A549 (cell line): ENCODE data around the gene SLC25A15. TPM values are rescaled to one million over a fixed set of nuclear protein-coding genes. Genes with fewer than 3 reads are reported as not detected.

Experiments
- ATAC-seq, 2 experiments: fragments of 200-7000 bp in 1 of 2; fragments of >200 bp in 1 of 2; cut with Nextera tagmentation in 1 of 2; cut with Tn5 transposase in 1 of 2; 3 replicates each; pipeline versions ENCODE4 v1.8.0 to v1.9.1; 2018 to 2020; ENCODE audit warnings: mild to moderate bottlenecking in 1 of 2, moderate library complexity in 1 of 2
- CTCF ChIA-PET: fragments of 300-600 bp; sonication (Branson Sonifier 250); formaldehyde crosslinking; extraction: SDS; loops from one replicate; lab custom pipeline; 2021; ENCODE audit warnings: antibody characterized with exemption, inconsistent platforms; lab: Yijun Ruan, JAX
- POLR2A ChIA-PET: fragments of 350-600 bp; formaldehyde crosslinking; extraction: SDS; loops from one replicate; lab custom pipeline; 2021; ENCODE audit warnings: antibody characterized with exemption, inconsistent platforms; lab: Yijun Ruan, JAX
- DNase-seq, 2 experiments: peaks; one replicate each; pipeline versions ENCODE4 v3.0.0 to v3.0.0-alpha.2; 2011 to 2016; ENCODE audit warnings: low read depth in 1 of 2, low spot score in 1 of 2
- FAIRE-seq: peaks from 2 replicates; lab custom pipeline; 2011; peaks lifted over from hg19 to GRCh38; lab: Jason Lieb, UNC
- H3K27ac ChIP-seq, 2 experiments: fragments of >200 bp; sonication (Bioruptor Twin); formaldehyde crosslinking; 3 replicates each; pipeline ENCODE4 v1.5.1; 2016 to 2017
- H3K4me1 ChIP-seq: fragments of >200 bp; sonication (Bioruptor Twin); formaldehyde crosslinking; 3 replicates; pipeline ENCODE4 v1.6.1; 2016
- H3K4me2 ChIP-seq: fragments of >200 bp; sonication (Bioruptor Twin); formaldehyde crosslinking; 3 replicates; pipeline ENCODE4 v1.6.1; 2016
- H3K4me3 ChIP-seq: fragments of >200 bp; sonication (Bioruptor Twin); formaldehyde crosslinking; 3 replicates; pipeline ENCODE4 v1.5.1; 2016
- H3K9me3 ChIP-seq: fragments of >200 bp; sonication (Bioruptor Twin); formaldehyde crosslinking; 3 replicates; pipeline ENCODE4 v1.6.1; 2016
- ATOH8 ChIP-seq: fragments of 250-450 bp; sonication (Bioruptor Pico); IDR thresholded peaks from 2 replicates; pipeline ENCODE4 v1.5.0; 2020; ENCODE audit warnings: low read depth, mild to moderate bottlenecking, moderate library complexity
- BHLHE40 ChIP-seq: IDR thresholded peaks from 2 replicates; pipeline ENCODE4 v1.6.1; 2012; ENCODE audit warnings: low read depth, low read length, inconsistent platforms
- CBX2 ChIP-seq: fragments of 200-600 bp; sonication (generic); IDR thresholded peaks from 2 replicates; pipeline ENCODE4 v1.6.1; 2016; ENCODE audit warnings: low read depth, mild to moderate bottlenecking, borderline replicate concordance
- CTCF ChIP-seq: fragments of >200 bp; sonication (Bioruptor Twin); formaldehyde crosslinking; IDR thresholded peaks from 3 replicates; pipeline ENCODE4 v1.5.1; 2016
- E2F6 ChIP-seq: IDR thresholded peaks from 2 replicates; pipeline ENCODE4 v1.6.1; 2012; ENCODE audit warnings: low read depth, borderline replicate concordance
- EHF ChIP-seq: fragments of 250-450 bp; sonication (Bioruptor Pico); IDR thresholded peaks from 2 replicates; pipeline ENCODE4 v1.5.0; 2020; ENCODE audit warnings: mild to moderate bottlenecking
- EP300 ChIP-seq, 2 experiments: fragments of >200 bp; sonication (Bioruptor Twin); formaldehyde crosslinking; IDR thresholded peaks; 2 replicates in 1 of 2; 3 replicates in 1 of 2; pipeline ENCODE4 v1.6.1; 2016 to 2017
- HDAC2 ChIP-seq: fragments of 200-600 bp; sonication (generic); IDR thresholded peaks from 2 replicates; pipeline ENCODE4 v1.6.1; 2016
- HOXA7 ChIP-seq: fragments of 250-450 bp; sonication (Bioruptor Pico); IDR thresholded peaks from 2 replicates; pipeline ENCODE4 v1.5.0; 2020; ENCODE audit warnings: mild to moderate bottlenecking, moderate library complexity
- MYC ChIP-seq: IDR thresholded peaks from 2 replicates; pipeline ENCODE4 v1.6.1; 2012; ENCODE audit warnings: mild to moderate bottlenecking, inconsistent platforms, low read length, improper control_type of control experiment, borderline replicate concordance
- NR3C1 ChIP-seq: fragments of >200 bp; sonication (Bioruptor Twin); formaldehyde crosslinking; IDR thresholded peaks from 3 replicates; pipeline ENCODE4 v1.6.1; 2017
- POLR2A ChIP-seq: IDR thresholded peaks from 2 replicates; pipeline ENCODE4 v1.6.1; 2012; ENCODE audit warnings: mild to moderate bottlenecking, low read length
- POLR2AphosphoS2 ChIP-seq: conservative IDR thresholded peaks from 2 replicates; pipeline ENCODE4 v1.6.1; 2012; ENCODE audit warnings: low read length, improper control_type of control experiment, inconsistent platforms
- RAD21 ChIP-seq, 2 experiments: fragments of >200 bp in 1 of 2; sonication (Bioruptor Twin) in 1 of 2; formaldehyde crosslinking in 1 of 2; IDR thresholded peaks in 1 of 2; conservative IDR thresholded peaks in 1 of 2; 2 replicates in 1 of 2; 3 replicates in 1 of 2; pipeline ENCODE4 v1.6.1; 2012 to 2018; ENCODE audit warnings: inconsistent platforms in 1 of 2
- RCOR1 ChIP-seq: fragments of 150-350 bp; IDR thresholded peaks from 2 replicates; pipeline ENCODE4 v1.6.1; 2014; ENCODE audit warnings: antibody characterized with exemption, low read length, low read depth
- RFX5 ChIP-seq: fragments of 450-650 bp; IDR thresholded peaks from 2 replicates; pipeline ENCODE4 v1.7.1; 2014; ENCODE audit warnings: antibody characterized with exemption, mild to moderate bottlenecking, moderate library complexity
- RNF2 ChIP-seq: fragments of 200-600 bp; sonication (generic); IDR thresholded peaks from 2 replicates; pipeline ENCODE4 v1.6.1; 2016; ENCODE audit warnings: low read depth, mild to moderate bottlenecking, antibody characterized with exemption, moderate library complexity, borderline replicate concordance
- SREBF2 ChIP-seq: fragments of 450-650 bp; IDR thresholded peaks from 2 replicates; pipeline ENCODE4 v1.6.1; 2014; ENCODE audit warnings: mild to moderate bottlenecking, moderate library complexity
- USF2 ChIP-seq: fragments of 450-650 bp; IDR thresholded peaks from 2 replicates; pipeline ENCODE4 v1.6.1; 2014; ENCODE audit warnings: antibody characterized with exemption
- ZSCAN20 ChIP-seq: fragments of 250-450 bp; sonication (Bioruptor Pico); IDR thresholded peaks from 2 replicates; pipeline ENCODE4 v1.8.0; 2022; ENCODE audit warnings: mild to moderate bottlenecking, moderate library complexity
- WGBS: methylation state at CpG from one replicate; pipeline ENCODE4 v1.1.6; 2017; ENCODE audit errors: missing lambda C conversion rate; 5-methylcytosine and 5-hydroxymethylcytosine counted together
- polyA plus RNA-seq, 4 experiments: library from polyadenylated mRNA; depleted of rRNA in 3 of 4; stranded (reverse); fragments of >200 nt; fragmentation: RNase III in 1 of 4; extraction: RNeasy Plus Mini Kit Qiagen cat#74134 plus additional on column Dnase treatment in 1 of 4; gene quantifications; 2 replicates in 3 of 4; 3 replicates in 1 of 4; pipeline ENCODE4 v1.2.3, GENCODE V29; 2011 to 2017
- TF ChIP-seq, protein P1 (sequence below): fragments of 250-450 bp; sonication (Bioruptor Pico); IDR thresholded peaks from 2 replicates; pipeline ENCODE4 v1.5.0; 2021; ENCODE audit warnings: mild to moderate bottlenecking, moderate library complexity, borderline replicate concordance

SLC25A15 gene
- polyA plus RNA-seq, 2 of the 4 experiments (the other 2 are of a cell fraction), result 14.0 to 23.3 TPM

DNA sequence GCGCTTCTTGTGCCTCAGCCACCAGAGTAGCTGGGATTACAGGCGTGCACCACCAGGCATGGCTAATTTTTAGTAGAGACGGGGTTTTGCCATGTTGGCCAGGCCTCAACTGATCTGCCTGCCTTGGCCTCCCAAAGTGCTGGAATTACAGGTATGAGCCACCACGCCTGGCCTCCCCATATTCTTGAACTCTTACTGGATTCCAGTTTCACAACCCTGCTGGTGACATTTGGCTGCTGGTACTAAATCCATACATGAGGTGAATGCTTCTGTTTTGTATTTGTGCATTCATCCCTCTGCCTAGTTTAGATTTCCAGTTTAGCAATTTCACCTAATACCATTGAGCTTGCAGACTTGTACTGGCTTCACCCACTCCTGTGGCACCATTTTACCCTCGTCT lies 13.9 kb downstream of the SLC25A15 start:
- ChIA-PET CTCF (no interaction called here), POLR2A (no interaction called here)
- FAIRE-seq, result no peak
- ATAC-seq, result no peak
- Histone ChIP-seq H3K4me1 (no peaks in the 10 kb centered on the region), H3K27ac (no peak overlapping the region), H3K4me2 (no peak overlapping the region), H3K9me3 (no peaks in the 10 kb centered on the region), H3K4me3 (no peak overlapping the region)
- DNase-seq, result no peak
- TF ChIP-seq ZSCAN20 (CRISPR knock-in tag) (no peak), CTCF (no peak), RAD21 (conservative IDR thresholded peaks at IDR 0.05 in 1 of 2, IDR thresholded peaks at IDR 0.05 in 1 of 2) (no peak), POLR2AphosphoS2 (no peak), NR3C1 (no peak)
- WGBS, result 85% methylated on average over 4 of the region's 5 CpGs

- no peaks in the 10 kb centered on the region for H3K9me3 ChIP-seq
- no peak for TF ChIP-seq RFX5
- TF ChIP-seq BHLHE40, result no peak
- no peak for TF ChIP-seq USF2
- TF ChIP-seq RCOR1, result no peak
- TF ChIP-seq MYC, result no peak
- TF ChIP-seq HDAC2, result no peak
- no peak for TF ChIP-seq ATOH8
- no peak for TF ChIP-seq POLR2A
- TF ChIP-seq EHF (CRISPR knock-in tag), result no peak
- no peak for TF ChIP-seq RNF2
- no peak for TF ChIP-seq E2F6
- TF ChIP-seq EP300 (IDR thresholded peaks at IDR 0.05), result no peak
- no peak for TF ChIP-seq CBX2
- TF ChIP-seq HOXA7 (CRISPR knock-in tag), result no peak
- no peak for TF ChIP-seq SREBF2
- TF ChIP-seq, protein P1, sequence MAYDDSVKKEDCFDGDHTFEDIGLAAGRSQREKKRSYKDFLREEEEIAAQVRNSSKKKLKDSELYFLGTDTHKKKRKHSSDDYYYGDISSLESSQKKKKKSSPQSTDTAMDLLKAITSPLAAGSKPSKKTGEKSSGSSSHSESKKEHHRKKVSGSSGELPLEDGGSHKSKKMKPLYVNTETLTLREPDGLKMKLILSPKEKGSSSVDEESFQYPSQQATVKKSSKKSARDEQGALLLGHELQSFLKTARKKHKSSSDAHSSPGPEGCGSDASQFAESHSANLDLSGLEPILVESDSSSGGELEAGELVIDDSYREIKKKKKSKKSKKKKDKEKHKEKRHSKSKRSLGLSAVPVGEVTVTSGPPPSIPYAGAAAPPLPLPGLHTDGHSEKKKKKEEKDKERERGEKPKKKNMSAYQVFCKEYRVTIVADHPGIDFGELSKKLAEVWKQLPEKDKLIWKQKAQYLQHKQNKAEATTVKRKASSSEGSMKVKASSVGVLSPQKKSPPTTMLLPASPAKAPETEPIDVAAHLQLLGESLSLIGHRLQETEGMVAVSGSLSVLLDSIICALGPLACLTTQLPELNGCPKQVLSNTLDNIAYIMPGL (CRISPR knock-in tag), result no peak
- TF ChIP-seq ZSCAN20 (CRISPR knock-in tag), result no peak
- no peak overlapping the region for H3K4me3 ChIP-seq
- no peak for FAIRE-seq
- ChIA-PET CTCF (interaction anchor here (1.3 kb wide), 1 partner anchor 29 kb away, joined by 5 read pairs; no protein-coding TSS in a partner anchor), POLR2A (no interaction called here)
- H3K27ac ChIP-seq, result no peak overlapping the region
- DNase-seq, result no peak
- ATAC-seq, result no peak
- no peaks in the 10 kb centered on the region for H3K4me1 ChIP-seq
- H3K4me2 ChIP-seq, result no peak overlapping the region
- WGBS, result 88% methylated on average over 1 of the region's 1 CpG
These were observed 16.8 kb downstream of the SLC25A15 start for GRCh38 chr13:40806241-40806640.
